HG02610 (cell line): Measurements from ENCODE around the gene LAMTOR4.
"Not testable (repeated sequence)": the region's sequence is repeated elsewhere in the genome, so short reads cannot be mapped to it uniquely, and the experiment has no call there.

Experiments
- ATAC-seq: cut with Tn5 transposase; IDR thresholded peaks from one replicate; pipeline ENCODE4 v1.9.1; 2021; ENCODE audit warnings: mild to moderate bottlenecking, moderate library complexity; ENCODE audit not compliant: unreplicated experiment

The LAMTOR4 gene

DNA sequence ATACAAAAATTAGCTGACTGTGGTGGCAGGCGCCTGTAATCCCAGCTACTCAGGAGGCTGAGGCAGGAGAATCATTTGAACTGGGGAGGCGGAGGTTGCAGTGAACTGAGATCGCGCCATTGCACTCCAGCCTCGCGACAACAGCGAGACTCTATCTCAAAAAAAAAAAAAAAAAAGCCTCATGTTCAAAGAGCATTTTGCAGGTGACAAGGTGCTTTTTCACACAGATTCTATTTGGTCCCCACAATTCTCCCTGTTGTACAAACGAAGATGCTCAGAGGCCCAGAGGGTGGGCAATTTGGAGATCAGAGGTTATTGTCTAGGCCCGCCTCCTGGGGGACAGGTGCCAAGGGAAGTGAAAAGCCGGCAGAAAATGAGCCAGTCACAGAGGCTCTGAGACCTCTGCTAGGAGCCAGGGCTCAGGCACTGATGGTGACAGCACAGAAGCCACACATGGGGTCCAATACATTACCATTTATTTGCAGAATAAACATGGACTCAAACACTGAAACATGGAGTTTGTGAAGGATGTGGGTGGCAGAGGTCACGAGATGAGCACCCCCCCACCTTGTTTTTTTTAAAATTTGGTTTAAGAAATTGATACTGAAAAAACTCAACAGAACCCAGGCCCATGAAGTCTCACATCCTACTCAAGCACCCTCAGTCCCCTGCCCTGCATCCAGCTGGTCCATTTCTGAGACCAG lies 20.6 kb downstream of the LAMTOR4 start:
- ATAC-seq = no peak

GRCh38 chr7:100170101-100170897 lies 21.6 kb downstream of the LAMTOR4 start:
- no peak for ATAC-seq

- no peak for ATAC-seq
These were observed 22.5 kb downstream of the LAMTOR4 start for GRCh38 chr7:100171087-100171681.

GRCh38 chr7:100171840-100172239 lies 23.1 kb downstream of the LAMTOR4 start:
- no peak for ATAC-seq

DNA sequence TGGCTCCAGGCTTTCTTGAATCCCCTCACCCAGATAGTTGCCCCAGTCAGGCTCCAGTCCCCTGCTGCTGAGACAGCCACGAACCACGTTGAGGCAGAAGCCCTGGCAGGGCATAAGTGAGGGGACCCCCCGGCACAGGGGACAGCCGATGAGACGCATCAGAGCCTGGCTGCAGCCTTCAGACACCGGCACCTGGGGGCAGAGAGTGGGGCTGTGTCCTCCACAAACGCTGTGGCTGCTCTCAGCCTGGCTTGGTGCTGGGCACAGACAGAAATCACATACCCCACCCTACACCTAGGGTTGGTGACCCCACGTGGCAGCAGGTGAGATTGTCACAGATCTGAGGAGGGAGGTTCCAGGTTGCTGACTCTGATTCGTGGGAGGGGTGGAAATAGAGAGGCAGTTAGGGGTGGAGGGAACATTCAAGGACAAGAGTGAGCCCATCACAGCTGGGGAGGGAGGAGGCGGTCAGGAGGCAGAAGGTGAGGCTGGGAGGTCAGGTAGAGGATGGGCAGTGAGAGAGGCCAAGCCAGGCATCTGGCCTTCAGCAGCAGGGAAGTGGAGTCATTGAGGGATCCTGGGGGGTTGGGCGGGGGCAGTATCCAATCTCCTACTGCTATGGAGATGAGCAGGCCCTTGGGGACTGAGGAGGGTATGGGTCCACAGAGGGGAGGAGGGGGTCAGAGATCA lies 25.2 kb downstream of the LAMTOR4 start:
- ATAC-seq = no peak

GRCh38 chr7:100174582-100174981 lies 25.9 kb downstream of the LAMTOR4 start:
- no peak for ATAC-seq

DNA sequence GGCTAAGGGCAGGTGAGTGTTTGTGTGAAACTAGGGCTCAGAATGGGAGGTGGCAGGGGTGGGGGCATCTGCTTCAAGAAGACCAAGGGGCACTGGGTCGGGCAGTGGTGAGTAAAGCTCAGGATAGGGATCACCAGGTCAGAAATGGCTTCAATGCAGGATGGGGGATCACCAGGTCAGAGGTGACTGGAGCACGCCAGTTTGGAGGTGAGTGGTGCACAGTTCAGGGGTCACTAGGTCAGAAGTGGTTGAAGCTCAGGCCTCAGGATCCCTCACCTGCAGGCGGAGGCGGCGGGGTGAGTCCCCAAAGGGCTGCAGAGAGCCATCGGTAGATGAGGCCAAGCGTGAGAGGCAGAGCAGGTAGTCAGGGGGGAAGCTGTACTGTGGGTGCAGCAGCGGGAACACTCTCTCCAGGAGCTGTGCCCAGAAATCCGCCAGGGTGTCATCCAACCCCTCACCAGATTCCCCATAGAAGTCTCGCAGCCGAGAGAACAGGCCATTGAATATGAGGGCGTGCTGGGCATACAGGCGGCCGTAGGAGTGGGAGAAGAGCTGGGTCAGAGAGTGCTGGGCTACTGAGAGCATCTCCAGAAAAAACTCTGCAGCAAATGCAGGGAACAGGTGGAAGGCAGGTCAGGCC lies 26.7 kb downstream of the LAMTOR4 start:
- no peak for ATAC-seq

- ATAC-seq = no peak
These were observed 27.7 kb downstream of the LAMTOR4 start for GRCh38 chr7:100176096-100177044.

- peak; percentile 85 for ATAC-seq
These were observed 28.6 kb downstream of the LAMTOR4 start, which contains the start of the genes GPC2 and STAG3 for GRCh38 chr7:100177045-100178001. Gene GPC2, minus strand, starts transcription at chr7:100177381. Its CDS starts 182 bp downstream, at chr7:100177199. Gene STAG3, plus strand, starts transcription at chr7:100177918. Its CDS starts 2,639 bp downstream, at chr7:100180557.

GRCh38 chr7:100180084-100180483 lies 31.4 kb downstream of the LAMTOR4 start:
- not testable (repeated sequence) for ATAC-seq

DNA sequence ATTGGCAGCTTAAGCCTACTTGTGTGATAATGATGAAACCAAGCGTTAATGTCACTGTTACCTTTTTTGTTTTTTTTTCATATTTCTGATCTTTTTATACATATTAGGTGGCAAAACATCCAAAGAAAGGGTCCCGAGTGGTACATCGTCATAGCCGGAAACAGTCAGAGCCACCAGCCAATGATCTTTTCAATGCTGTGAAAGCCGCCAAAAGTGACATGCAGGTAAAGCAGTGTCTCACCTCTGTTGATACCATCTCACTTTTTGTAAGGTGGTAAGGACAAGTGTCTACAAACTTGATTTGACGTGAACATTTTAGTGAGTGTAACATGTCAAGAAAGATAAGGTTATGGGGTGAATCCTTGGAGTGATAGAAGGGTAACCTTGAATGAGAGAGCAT lies 33.9 kb downstream of the LAMTOR4 start:
- not testable (repeated sequence) for ATAC-seq

GRCh38 chr7:100183090-100183489 lies 34.4 kb downstream of the LAMTOR4 start:
- ATAC-seq = not testable (repeated sequence)

DNA sequence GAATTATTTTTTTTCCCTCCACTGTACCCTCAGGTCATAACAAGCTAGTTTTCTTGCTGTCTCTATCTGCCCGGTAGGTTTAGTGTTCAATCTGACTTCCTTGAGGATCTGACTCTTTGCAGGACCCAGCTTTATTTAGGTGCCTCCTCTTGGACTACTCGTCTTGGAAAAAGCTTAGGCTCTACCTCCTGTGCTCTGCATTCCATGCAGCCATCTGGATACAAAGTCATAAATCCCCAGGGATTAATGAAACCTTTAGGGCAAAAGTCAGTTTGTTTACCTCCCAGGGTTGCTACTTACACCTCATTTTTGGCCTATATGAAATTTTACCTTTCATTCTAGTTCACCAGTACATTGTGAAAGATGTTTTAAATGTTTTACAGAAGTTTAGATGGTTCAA lies 37.0 kb downstream of the LAMTOR4 start:
- no peak for ATAC-seq

DNA sequence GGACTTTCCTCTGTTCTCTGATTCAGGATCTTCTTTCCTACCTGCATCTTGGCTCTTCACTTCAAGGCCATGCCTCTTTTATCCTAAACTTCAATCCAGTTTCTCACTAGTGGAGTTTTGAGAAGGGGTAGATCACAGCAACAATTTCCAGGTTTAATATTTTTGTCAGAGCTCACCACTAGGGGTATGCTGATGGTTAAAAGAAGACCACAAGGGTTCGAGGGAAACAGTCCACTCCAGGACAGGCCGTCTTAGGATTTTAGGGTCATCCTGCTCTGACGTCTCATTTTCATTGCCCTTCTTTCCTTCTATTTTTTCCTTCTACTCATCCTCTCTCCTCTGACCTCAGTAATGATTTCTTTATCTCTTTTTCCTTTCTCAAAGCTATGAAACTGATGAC lies 40.3 kb downstream of the LAMTOR4 start:
- ATAC-seq = no peak

DNA sequence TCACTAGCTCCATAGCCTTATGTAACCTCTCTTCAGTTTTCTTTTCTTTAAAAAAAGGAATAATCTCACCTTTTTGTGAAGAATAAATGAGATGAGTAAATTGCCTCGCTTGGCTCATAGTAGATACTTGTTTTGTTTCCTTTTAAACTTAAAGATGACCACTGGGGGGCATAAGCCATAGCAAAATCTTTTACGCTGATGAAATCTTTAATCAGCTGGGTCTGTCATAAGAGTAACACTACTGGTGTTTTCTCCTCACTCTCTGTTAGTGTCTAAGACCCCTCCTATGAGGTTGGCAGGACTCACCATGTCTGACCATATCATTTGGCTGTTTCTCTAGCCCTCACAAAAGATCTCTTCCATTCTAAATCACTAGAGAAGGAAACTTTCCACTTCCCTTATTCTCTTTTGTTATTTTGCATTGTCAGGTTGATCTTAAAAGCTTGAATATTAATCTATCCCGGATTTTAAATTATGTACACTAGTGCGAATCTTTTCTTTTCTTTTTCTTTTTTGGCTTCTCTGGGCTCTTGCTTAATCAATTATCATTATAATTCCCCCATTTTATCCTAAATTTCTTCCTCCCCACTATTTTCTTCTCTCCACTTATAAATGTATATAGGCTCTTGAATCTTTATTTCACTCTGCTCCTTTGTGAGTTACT lies 41.5 kb downstream of the LAMTOR4 start:
- ATAC-seq = peak; percentile 49

- no peak for ATAC-seq
These were observed 43.1 kb downstream of the LAMTOR4 start for GRCh38 chr7:100191775-100192174.

GRCh38 chr7:100192281-100192862 lies 43.7 kb downstream of the LAMTOR4 start:
- ATAC-seq = not testable (repeated sequence)
